HG03159 (cell line): ENCODE measurements around the gene WDR6.

Experiments
- ATAC-seq: cut with Tn5 transposase; IDR thresholded peaks from one replicate; pipeline ENCODE4 v1.9.1; 2021; ENCODE audit warnings: mild to moderate bottlenecking, moderate library complexity; ENCODE audit not compliant: unreplicated experiment

Gene WDR6

DNA sequence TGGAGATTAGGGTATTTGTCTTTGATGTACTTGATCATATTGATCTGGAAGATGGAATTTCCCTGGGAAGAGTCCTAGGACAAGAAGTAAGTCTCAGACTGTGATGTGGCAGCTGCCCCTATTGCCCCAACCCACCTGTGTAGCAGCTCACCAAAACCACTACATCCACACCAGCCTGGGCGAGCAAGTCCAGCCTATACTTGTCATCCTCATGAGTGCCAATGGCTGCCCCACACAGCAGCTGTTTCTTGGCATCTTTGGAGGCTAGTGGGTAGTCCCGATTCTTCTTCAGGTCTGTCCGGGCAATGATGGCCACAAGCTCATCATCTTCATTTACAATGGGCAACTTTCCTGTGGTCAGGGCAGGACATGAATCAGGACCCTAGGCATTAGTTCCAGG lies 19.3 kb downstream of the WDR6 start:
- no peak for ATAC-seq

DNA sequence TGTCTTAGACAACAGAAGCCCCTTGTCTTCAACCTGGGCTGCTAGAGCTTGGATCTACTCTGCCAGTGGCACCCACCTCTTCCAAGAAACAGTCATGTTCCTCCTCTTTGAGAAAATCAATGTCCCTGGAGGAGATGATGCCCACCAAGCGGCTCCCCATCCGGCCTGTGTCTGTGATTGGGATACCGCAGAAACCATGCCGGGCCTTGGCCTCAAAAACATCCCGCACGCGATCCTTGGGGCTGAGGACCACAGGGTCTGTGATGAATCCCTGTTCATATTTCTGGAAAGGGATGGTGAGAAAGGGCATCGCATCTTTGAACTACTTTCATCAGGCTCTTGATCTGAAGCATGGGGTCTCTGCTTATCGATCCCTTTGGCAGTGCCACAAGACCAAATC lies 20.4 kb downstream of the WDR6 start:
- no peak for ATAC-seq

DNA sequence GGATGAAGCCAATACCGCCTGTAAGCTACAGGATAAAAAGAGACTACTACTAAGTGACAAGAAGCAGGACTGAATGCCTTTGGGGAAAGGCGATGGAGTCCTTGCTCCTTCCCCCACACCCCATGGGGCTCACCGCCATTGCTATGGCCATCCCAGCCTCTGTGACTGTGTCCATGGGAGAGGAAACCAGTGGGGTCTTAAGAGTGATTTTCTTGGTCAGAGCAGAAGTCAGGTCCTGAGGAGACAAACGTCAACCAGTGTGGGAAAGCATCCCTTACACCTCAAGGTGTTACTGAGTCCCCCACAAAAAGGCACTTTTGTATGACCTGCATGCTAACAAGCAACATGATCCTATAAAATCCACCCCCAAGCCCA lies 21.1 kb downstream of the WDR6 start:
- ATAC-seq, result no peak

DNA sequence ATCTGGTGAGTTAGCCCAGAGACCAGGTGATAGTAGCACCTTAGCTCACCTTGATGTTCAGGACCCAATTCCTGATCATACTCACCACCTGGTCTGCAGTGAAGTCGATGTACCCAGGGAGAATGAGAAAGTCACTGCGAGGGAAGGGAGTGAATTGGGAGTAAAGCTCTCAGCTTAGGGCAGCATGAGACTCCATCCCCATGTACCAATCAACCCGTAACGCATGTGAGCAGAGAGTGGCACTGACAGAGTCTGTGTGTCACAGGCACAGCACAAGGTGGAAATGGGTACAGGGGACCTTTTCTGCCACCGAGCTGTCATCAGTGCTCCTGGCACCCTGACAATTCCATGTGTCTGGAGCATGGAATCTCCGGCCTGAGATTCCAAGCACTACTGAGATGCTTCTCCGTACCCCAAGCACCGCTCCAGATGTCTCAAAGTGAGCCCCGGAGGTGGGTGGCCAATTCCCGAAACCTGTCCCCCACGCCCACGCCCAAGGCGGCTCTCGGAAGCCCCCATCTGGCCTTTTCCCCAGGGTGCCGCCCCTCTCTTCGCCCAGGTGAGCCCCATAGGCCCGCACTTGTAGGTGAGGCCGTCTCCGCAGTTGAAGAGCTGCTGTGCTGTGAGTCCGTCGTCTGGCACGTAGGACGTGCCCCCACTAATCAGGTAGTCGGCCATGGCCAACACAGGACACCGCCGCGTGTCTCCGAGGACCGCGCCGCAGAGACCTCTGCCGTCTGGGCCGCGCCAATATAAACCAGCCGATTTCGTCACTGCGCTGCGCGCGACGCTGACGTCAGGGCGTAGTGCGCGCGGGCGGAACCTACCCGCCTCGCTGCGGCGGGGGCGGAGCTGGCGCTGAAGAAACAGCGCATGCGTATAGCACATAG lies 21.7 kb downstream of the WDR6 start, which contains the start of gene IMPDH2:
Gene IMPDH2 (minus strand): TSS at position 726 of the 890 bp plus-strand sequence. CDS start 48 bp downstream, at position 678.
- peak; percentile 89 for ATAC-seq

DNA sequence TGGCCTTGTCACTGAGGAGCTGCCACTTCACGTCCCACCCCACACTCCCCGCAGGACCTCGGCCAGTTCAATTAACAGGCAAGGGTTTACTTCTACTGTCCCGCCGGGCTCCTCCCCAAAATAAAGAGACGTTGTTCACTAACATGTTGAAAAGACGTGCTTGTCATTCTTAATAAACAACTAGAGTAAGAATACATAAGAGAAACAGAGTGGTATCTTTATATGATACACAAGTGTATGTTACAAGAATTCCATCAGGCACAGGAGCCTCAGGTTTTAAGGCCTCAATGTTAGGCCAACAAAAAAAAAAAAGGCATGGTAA lies 22.3 kb downstream of the WDR6 start:
- ATAC-seq, result no peak

DNA sequence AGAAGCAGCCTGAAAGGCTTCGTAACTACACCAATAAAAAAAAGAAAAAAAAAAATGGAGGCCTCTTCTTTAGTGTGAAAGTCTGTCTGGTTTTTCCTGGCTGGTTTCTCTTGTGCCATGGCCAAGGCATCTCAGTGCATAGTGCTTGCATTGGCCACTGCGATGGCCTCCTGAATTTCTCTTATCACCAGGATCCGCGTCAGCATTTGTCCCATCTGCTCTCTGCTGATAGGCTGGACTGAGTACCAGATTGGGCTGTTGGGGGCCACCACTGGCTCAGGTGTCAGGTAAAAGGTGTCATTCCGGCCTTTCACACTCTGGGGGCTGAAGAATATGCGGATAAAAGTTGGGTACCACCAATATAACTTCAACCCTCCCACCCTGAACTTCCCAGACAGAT lies 23.1 kb downstream of the WDR6 start:
- no peak for ATAC-seq

DNA sequence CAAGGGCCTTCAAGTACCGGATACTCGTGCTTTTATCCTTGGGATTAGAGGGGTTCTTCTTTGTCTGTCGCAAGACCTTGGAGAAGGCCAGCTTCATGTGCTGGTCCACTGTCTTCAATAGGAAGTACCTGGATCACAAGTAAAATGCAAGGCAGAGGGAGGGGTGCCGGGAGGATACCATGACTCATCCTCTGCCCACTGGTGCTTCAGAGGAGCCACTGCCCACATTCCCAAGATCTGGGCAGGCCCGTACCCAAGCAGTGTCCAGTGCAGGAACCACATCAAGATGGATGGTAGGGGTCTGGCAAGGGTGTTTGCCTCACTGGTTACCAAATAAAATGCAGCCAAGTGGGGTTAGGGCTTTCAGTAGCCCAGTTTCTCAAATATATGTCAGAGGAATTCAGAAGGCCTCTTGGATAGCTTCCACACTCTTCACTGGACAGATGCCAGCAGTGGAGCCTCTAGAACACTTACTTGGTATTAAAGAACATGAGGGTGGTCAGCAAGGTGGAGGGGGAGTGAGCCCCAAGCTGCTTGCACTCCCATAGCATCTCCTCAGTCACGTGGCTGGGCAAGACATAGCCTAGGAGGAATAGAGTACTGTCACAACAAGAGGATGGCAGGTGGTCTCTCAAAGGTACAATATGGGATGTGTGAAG lies 25.6 kb downstream of the WDR6 start:
- no peak for ATAC-seq

DNA sequence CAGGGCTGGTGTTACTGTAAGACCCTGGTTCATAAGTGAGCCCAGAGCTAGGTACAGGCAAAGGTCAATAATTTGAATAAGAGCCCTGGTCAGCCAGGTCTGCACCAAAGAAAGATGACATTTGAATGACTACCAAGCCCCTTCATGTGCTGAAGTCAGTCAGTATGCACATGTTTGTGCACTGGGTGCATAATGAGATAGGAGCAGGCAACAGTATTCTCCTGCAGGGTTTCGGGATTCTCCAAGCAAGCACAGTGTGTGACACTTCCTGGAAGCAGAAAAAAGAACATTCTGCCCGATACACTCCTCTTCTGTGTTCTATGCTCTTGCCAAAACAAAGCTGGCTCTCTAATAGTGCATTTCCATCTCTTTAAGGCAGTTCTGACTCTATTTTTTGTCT lies 27.5 kb downstream of the WDR6 start:
- ATAC-seq, result no peak

DNA sequence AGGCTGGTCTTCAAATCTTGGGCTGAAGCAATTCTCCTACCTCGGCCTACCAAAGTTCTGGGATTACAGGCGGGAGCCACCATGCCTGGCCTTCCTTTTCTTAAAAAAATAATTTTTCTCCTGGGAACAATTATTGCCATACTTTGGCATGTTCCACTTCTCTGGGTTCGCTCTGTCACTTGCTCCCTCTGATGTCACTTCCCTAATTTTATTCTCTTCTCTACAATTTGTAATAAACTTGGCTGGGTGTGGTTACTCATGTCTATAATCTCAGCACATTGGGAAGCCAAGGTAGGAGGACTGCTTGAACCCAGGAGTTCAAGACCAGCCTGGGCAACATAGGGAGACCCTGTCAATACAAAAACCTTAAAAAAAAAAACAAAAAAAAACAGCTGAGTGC lies 28.1 kb downstream of the WDR6 start:
- no peak for ATAC-seq

DNA sequence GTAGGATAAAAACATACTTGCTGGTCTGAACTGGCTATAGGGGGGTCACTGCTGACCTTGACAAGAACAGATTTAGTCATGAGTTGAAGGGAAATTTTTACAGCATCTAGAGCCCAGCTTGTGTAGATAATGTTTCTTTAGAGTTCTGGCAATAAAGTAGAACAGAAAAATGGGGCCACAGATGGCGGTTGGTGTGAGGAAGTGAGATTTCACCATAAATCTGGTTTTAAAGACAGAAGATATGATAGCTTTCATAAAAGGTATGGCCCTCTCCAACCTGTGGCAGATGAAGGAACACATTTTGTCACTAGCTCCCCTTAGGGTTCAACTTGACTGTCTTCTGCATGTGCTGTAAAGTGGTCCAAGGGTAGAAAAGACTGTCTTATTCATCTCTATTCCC lies 46.4 kb downstream of the WDR6 start:
- ATAC-seq, result no peak

DNA sequence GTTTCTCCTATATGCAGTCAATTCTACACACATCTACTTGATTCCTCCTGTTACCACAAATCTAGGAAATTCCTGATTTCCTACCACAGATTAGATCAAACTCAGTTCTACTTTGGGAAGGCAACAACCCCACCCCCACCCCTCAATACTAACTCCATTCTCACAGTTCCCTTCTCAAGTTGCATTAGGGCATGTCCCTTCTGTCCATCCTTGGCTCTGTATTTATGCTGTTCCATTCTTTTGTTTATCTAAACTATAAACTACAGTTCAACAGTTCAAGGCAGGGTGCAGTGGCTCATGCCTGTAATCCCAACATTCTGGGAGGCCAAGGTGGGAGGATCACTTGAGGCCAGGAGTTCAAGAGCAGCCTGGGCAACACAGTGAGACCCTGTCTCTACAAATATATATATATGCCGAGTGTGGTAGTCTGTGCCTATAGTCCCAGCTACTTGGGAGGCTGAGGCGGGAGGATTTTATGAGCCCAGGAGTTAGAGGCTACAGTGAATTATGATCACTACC lies 47.2 kb downstream of the WDR6 start:
- no peak for ATAC-seq

DNA sequence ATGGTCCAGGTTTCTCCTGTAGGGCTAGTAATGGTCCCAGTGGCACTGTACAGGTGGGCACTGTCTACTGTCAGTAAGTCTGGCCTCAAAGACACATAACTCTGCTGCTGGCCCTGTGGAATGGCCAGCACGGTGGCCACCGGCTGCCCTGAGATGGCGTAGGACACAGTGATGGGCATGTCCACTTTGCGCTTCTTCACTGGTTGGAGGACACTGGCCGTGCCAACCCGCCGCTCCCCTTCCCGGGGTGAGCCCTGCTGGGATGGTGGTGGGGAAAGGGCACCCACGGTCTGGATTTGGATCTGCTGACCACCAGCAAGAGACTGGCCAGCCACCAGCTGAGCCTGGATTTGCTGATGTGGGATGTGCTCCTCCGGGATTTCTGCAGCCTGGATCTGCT lies 50.1 kb downstream of the WDR6 start:
- no peak for ATAC-seq

DNA sequence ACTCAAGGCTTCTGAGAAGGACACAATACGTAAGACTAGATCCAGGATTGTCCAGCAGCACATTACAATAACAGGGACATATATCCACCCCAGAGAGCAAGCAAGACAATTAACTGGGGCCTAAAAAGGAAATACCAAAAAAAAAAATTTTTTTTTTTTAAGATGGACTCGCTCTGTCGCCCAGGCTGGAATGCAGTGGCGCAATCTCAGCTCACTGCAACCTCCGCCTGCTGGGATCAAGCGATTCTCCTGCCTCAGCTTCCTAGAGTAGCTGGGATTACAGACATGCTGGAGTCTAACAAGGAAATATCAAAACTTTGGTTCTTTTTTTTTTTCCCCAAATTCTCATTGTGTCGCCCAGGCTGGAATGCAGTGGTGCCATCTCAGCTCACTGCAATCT lies 50.8 kb downstream of the WDR6 start:
- ATAC-seq, result no peak
